HG03575 (cell line): Measurements from ENCODE around the gene LTA.

ENCODE experiments used
- ATAC-seq: cut with Tn5 transposase; IDR thresholded peaks from one replicate; pipeline ENCODE4 v1.9.1; 2021; ENCODE audit not compliant: unreplicated experiment, insufficient number of reproducible peaks, low FRiP score; ENCODE audit errors: extremely low read depth

LTA gene

DNA sequence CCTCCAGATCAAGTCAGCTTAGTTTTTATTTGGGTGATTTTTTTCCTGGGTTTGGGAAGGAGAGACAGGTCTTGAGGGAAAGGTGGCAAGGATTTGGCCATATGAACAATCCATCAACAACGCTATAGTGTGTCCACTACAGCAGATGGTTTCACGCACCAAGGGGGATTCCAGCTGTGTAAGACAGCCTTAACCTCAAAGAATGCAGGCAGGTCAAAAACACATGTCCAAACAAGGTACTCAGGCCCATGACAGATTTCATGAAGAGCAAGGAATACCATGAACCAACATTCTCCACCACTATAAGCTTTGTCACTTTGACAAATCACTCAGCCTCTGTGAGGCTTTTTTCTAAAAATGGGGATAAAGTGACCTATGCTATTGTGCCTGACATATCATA is 44.9 kb downstream of the LTA start:
- ATAC-seq, result no peak

DNA sequence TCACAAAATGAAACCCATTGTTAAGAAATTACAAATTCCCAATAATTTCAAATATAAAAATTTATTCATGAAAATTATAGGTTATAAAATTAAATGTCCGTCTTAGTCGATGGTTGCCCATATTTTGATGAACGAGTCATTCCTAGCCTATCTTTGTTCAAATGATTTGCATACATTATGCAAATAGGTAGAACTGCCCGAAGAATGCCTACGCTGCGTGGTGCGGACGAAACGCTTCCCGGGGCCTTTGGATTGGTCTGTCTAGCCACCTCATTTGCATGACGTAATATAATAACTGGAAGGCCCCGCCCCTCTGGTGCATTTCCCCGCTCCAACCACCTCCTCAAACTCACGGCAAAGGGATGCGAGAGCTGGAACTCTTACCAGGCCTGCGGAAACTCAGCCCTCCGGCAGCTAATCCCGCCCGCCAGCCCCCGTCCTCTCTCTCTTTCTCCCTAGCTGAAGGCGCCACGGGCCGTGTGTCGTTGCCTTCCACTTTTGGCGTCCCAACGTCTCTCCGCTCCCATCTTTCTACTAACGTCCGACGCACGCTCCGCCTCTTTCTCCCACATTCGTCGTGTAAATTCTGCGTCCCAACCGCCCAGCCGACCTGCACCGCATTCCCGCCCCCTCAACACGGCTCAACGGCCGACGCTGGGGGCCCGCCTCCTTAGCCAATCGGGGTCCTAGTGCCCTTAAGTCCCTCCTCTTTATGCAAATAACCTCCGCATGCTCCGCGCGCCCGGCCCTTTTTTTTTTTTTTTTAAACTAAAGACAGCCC is 47.9 kb downstream of the LTA start:
- ATAC-seq, result peak; percentile 44

DNA sequence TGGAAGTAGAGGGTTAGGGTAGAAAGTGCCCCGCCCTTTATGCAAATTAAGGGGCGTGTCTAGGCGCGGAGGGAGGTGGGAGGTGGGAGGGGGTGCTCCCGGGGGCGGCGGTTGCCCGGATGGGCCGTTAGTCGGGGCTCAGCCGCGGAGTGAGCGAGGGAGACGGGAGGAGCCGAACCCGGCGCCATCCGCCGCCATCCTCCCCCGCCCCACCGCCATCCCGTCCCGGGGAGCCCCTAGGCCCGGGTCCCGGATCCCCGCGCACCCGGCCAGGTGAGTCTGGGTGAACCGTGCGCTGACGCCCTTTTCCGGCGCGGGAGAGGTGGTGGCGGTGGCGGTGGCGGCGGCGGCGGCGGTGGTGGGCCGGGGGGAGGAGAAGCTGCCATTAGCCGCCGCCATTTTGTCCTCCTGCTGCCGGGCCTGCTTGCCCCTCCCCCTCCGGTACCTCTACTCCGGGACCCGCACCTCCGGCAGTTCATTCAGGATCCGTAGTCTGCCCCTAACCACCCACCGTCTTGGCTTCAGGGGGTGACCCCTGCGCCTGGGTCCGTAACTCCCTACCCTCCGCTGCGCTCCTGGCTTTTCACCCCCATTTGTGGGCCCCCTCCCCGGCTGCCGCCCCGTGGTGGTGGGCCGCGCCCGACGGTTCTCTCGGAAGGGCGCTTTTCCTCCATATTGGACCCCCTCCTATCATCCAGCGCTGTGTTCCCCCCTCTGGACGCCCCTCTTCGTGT is 48.7 kb downstream of the LTA start, which contains the start of gene PRRC2A:
PRRC2A (plus strand) TSS at position 130 of the 734 bp plus-strand sequence. CDS start 2,075 bp downstream, outside the sequence.
- peak; percentile 7 for ATAC-seq

DNA sequence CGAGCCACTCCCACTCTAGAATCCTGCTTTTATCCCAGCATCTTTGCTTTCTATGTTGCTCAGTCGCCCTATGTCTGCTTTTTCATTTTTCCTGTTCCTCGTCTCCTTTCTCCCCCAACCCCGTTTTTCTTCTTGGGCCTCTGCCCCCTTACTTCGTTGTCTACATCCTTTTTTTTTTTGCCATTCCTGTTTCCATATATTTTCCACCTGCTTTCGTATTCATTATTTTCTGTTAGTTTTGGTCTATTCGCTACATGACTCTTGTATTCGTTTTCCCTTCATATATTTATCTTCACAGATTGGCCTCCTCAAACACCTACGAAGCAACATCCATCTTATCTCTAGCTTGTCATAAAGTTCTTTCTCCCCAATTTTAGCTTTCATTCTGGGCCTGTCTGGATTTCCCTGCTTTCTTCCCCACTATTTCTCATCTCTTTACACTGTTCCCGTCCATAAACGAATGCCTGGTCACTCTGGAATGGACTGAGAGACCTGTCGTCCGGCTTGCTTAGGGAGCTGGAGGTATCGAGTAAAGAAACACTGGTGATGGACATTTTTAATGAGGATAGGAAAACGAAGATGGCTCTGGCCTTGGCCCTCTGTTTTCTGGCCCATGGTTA is 49.3 kb downstream of the LTA start:
- no peak for ATAC-seq

DNA sequence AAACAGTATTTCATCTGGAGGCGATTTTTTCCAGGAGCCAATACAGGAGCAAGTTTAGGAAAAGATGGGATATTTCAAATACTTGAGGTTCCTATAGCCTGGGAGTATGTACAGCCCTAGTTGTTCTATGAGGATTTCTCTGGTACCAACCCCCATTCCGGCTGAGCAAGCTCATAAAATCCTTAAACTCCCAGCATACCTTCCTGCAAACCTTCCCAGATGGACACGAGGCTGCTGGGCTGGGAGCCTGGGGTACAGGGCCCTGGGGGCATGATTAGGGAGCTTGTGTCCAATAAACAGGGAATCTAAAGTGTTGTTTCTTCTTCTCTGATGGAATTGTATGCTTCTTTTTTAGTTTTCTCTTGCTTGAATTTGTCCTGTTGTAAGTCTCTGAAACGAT is 49.9 kb downstream of the LTA start:
- ATAC-seq, result no peak

DNA sequence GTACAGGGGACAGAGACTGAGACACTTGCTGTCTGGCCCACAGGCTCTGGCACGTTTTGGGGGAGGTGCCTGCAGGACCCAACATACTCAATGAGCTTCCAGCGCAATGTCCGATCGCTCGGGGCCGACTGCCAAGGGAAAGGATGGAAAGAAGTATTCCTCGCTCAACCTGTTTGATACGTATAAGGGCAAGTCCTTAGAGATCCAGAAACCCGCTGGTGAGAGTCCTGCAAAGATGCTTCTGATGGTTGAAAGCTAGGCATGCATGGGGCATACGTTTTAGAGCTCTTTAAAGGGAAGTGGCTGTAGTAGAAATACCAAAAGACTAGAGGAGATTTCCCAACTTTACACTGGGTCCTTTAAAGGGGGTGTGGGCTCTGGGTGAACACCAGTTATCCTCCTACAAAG is 50.6 kb downstream of the LTA start:
- ATAC-seq, result no peak
